HG02588 (cell line): ENCODE measurements around the gene SLC6A6.

Source experiments
- ATAC-seq: cut with Tn5 transposase; IDR thresholded peaks from one replicate; pipeline ENCODE4 v1.9.1; 2021; ENCODE audit warnings: mild to moderate bottlenecking, moderate library complexity; ENCODE audit not compliant: unreplicated experiment

SLC6A6 gene

GRCh38 chr3:14451844-14452739 lies 49.7 kb downstream of the SLC6A6 start:
- ATAC-seq: no peak

- ATAC-seq: no peak
Observed at GRCh38 chr3:14452740-14453710, 50.6 kb downstream of the SLC6A6 start.

GRCh38 chr3:14453876-14454638 lies 51.7 kb downstream of the SLC6A6 start:
- ATAC-seq: no peak

GRCh38 chr3:14454639-14455310 lies 52.4 kb downstream of the SLC6A6 start:
- ATAC-seq: no peak

GRCh38 chr3:14455571-14456317 lies 53.3 kb downstream of the SLC6A6 start:
- ATAC-seq: no peak

- ATAC-seq: no peak
Observed at GRCh38 chr3:14456794-14457193, 54.4 kb downstream of the SLC6A6 start.

GRCh38 chr3:14457481-14457880 lies 55.1 kb downstream of the SLC6A6 start:
- ATAC-seq: no peak

- ATAC-seq: no peak
Observed at GRCh38 chr3:14457999-14458398, 55.6 kb downstream of the SLC6A6 start.

GRCh38 chr3:14458434-14459275 lies 56.2 kb downstream of the SLC6A6 start:
- no peak for ATAC-seq

- ATAC-seq: no peak
Observed at GRCh38 chr3:14459384-14459783, 57.0 kb downstream of the SLC6A6 start.

GRCh38 chr3:14459787-14460186 lies 57.4 kb downstream of the SLC6A6 start:
- ATAC-seq: no peak

- no peak for ATAC-seq
Observed at GRCh38 chr3:14460342-14461005, 58.1 kb downstream of the SLC6A6 start.

GRCh38 chr3:14461006-14461747 lies 58.8 kb downstream of the SLC6A6 start:
- ATAC-seq: no peak

GRCh38 chr3:14461748-14462324 lies 59.4 kb downstream of the SLC6A6 start:
- ATAC-seq: no peak

- no peak for ATAC-seq
Observed at GRCh38 chr3:14462738-14463137, 60.3 kb downstream of the SLC6A6 start.

GRCh38 chr3:14463330-14464140 lies 61.1 kb downstream of the SLC6A6 start:
- no peak for ATAC-seq
